DND-41 (cell line): Measurements from ENCODE around the gene SPSB4.

Source experiments
- ATAC-seq: fragments of 200-7000 bp; cut with Tn5 transposase; 3 replicates; pipeline ENCODE4 v1.9.1; 2021; ENCODE audit warnings: low read depth; ENCODE audit not compliant: insufficient read depth
- DNase-seq: peaks from one replicate; pipeline ENCODE4 v3.0.0-alpha.2; 2020
- H2AFZ ChIP-seq: 2 replicates; pipeline ENCODE4 v1.6.0; 2012; ENCODE audit warnings: low read depth, low read length
- H3K27ac ChIP-seq: 2 replicates; pipeline ENCODE4 v1.5.1; 2012; ENCODE audit warnings: low read length, inconsistent platforms
- H3K27me3 ChIP-seq: fragments of 200-600 bp; sonication (generic); 2 replicates; pipeline ENCODE4 v1.6.0; 2012; ENCODE audit warnings: low read length, mild to moderate bottlenecking, inconsistent platforms; ENCODE audit not compliant: insufficient read depth, poor library complexity
- H3K36me3 ChIP-seq: 2 replicates; pipeline ENCODE4 v1.5.1; 2012; ENCODE audit warnings: low read length, inconsistent platforms; ENCODE audit not compliant: insufficient read depth
- H3K4me1 ChIP-seq: 2 replicates; pipeline ENCODE4 v1.5.1; 2012; ENCODE audit warnings: mild to moderate bottlenecking, low read length; ENCODE audit not compliant: insufficient read depth
- H3K4me2 ChIP-seq: 2 replicates; pipeline ENCODE4 v1.6.0; 2012; ENCODE audit warnings: mild to moderate bottlenecking, moderate library complexity, low read length, inconsistent platforms; ENCODE audit not compliant: insufficient read depth
- H3K4me3 ChIP-seq, 2 experiments: fragments of 200-600 bp in 1 of 2; shearing (Covaris generic) in 1 of 2; 2 replicates each; pipeline ENCODE4 v1.5.1; 2012 to 2016; ENCODE audit warnings: inconsistent platforms in 2 of 2, low read length in 2 of 2, mild to moderate bottlenecking in 2 of 2, low read depth in 1 of 2, moderate library complexity in 1 of 2
- H3K79me2 ChIP-seq: 2 replicates; pipeline ENCODE4 v1.6.0; 2012; ENCODE audit warnings: low read length, inconsistent platforms; ENCODE audit not compliant: insufficient read depth
- H3K9ac ChIP-seq: 2 replicates; pipeline ENCODE4 v1.6.0; 2012; ENCODE audit warnings: low read depth, mild to moderate bottlenecking, inconsistent platforms, low read length, moderate library complexity
- H3K9me3 ChIP-seq: 2 replicates; pipeline ENCODE4 v1.5.1; 2012; ENCODE audit warnings: low read length, moderate library complexity, mild to moderate bottlenecking, inconsistent platforms; ENCODE audit not compliant: insufficient read depth, severe bottlenecking
- H4K20me1 ChIP-seq: 2 replicates; pipeline ENCODE4 v1.6.0; 2012; ENCODE audit warnings: low read length; ENCODE audit not compliant: insufficient read depth
- CTCF ChIP-seq: IDR thresholded peaks from 2 replicates; pipeline ENCODE4 v1.5.1; 2012; ENCODE audit warnings: borderline replicate concordance, low read length, moderate library complexity, mild to moderate bottlenecking; ENCODE audit not compliant: poor library complexity, severe bottlenecking; ENCODE audit errors: extremely low read depth
- EZH2 ChIP-seq: IDR thresholded peaks from 3 replicates; pipeline ENCODE4 v1.6.1; 2012; ENCODE audit warnings: borderline replicate concordance, low read depth, mild to moderate bottlenecking, moderate library complexity, low read length, inconsistent platforms; ENCODE audit not compliant: severe bottlenecking

Gene SPSB4

GRCh38 chr3:141143517-141143916, 92.4 kb downstream of the SPSB4 start:
- no peak for ATAC-seq
- Histone ChIP-seq H4K20me1 (no peaks in the 10 kb centered on the region), H2AFZ (no peak overlapping the region), H3K27ac (no peak overlapping the region), H3K36me3 (peaks cover 14% of the 10 kb centered on the region), H3K9me3 (peaks cover 6% of the 10 kb centered on the region), H3K79me2 (peaks cover 13% of the 10 kb centered on the region; the same call in 1 of the 2 replicates), H3K4me1 (no peaks in the 10 kb centered on the region), H3K4me2 (no peak overlapping the region), H3K27me3 (no peaks in the 10 kb centered on the region), H3K9ac (no peak overlapping the region), H3K4me3 (no peak overlapping the region)
- DNase-seq = no peak
- TF ChIP-seq EZH2 (no peak), CTCF (no peak)

- Histone ChIP-seq H2AFZ (no peak overlapping the region), H3K79me2 (peaks cover 13% of the 10 kb centered on the region; the same call in 1 of the 2 replicates), H3K4me3 (no peak overlapping the region), H3K27me3 (no peaks in the 10 kb centered on the region), H3K36me3 (peaks cover 17% of the 10 kb centered on the region), H3K27ac (no peak overlapping the region), H4K20me1 (peaks cover 3% of the 10 kb centered on the region; the same call in 1 of the 2 replicates), H3K4me2 (no peak overlapping the region), H3K4me1 (no peaks in the 10 kb centered on the region), H3K9me3 (no peaks in the 10 kb centered on the region), H3K9ac (no peak overlapping the region)
- TF ChIP-seq EZH2 = no peak
- no peak for TF ChIP-seq CTCF
- ATAC-seq (no peak), DNase-seq (no peak)
Observed at GRCh38 chr3:141146979-141147470, 95.9 kb downstream of the SPSB4 start.

DNA sequence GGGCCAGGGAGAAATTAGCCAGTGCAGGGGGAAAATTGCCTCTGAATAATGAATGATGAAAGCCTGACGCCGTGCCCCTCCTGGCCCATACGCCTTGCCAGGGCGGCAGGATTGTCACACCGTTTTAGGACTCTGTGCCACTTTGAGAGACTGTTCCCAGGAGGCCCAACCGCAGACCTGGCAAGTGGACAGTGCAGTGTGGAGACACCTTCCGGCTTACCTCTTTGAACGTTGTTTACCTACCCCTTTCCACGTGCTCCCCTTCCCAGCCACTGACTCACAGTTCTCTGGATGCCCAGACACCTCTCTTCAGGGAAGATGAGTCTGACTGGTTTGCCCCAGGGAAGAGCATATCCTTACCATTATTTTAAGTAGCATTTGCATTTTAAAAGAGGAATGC, 96.5 kb downstream of the SPSB4 start:
- H3K79me2 ChIP-seq = peaks cover 11% of the 10 kb centered on the region; the same call in 1 of the 2 replicates
- H3K4me1 ChIP-seq = no peaks in the 10 kb centered on the region
- ATAC-seq = no peak
- peaks cover 3% of the 10 kb centered on the region; the same call in 1 of the 2 replicates for H4K20me1 ChIP-seq
- H2AFZ ChIP-seq = no peak overlapping the region
- no peak overlapping the region for H3K4me3 ChIP-seq
- no peak overlapping the region for H3K27ac ChIP-seq
- no peak overlapping the region for H3K4me2 ChIP-seq
- no peak for TF ChIP-seq EZH2
- no peak for TF ChIP-seq CTCF
- no peak for DNase-seq
- no peaks in the 10 kb centered on the region for H3K9me3 ChIP-seq
- H3K27me3 ChIP-seq = no peaks in the 10 kb centered on the region
- H3K9ac ChIP-seq = no peak overlapping the region
- H3K36me3 ChIP-seq = peaks cover 17% of the 10 kb centered on the region
